Stimulated activated CD4-positive, alpha-beta T cell treated with anti-CD3 and anti-CD28 coated beads, Interleukin-2, amount 100 ng/mL, for 4 hours (primary cell): Measurements from ENCODE around the gene RANBP2.

Source experiments
- DNase-seq: peaks from one replicate; pipeline ENCODE4 v3.0.0-alpha.2; 2020; ENCODE audit warnings: low read depth

The RANBP2 gene

GRCh38 chr2:108778857-108779256, 59.6 kb downstream of the RANBP2 start:
- DNase-seq, result no peak

DNA sequence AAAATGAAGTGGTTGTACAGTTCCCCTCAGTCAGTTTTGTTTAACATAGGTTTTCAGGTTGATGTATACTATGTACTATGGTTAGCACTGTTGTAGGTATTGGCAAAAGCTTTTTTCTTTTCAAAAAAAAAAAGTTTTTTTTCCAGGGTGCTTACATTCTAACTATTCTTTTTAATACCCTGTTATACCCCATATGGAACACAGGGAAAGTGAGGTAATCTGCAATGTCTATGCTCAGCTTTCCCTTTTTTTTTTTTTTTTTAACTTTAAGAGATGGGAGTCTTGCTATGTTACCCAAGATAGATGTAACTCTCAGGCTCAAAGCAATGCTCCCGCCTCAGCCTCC, 66.7 kb downstream of the RANBP2 start:
- DNase-seq, result no peak

- DNase-seq, result peak; percentile 87
Measured at GRCh38 chr2:108786354-108787215, 67.3 kb downstream of the RANBP2 start, which contains the start of gene CCDC138. CCDC138 (plus strand) TSS chr2:108786771; CDS start chr2:108786823, 52 bp downstream.

DNA sequence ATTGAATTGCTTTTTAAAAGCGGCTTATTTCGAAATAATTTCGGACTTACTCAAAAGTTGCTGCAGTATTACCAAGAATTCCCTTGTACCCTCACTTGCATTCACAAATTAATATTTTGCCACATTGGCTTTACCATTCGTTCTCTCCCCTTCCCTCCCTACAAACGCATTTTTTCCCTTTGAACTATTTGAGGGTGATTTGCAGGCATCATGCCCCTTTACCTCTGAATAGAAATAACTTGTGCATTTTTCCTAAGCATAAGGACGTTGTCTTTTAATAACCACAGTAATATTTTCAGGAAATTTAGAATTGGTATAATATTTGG, 67.9 kb downstream of the RANBP2 start:
- no peak for DNase-seq

- no peak for DNase-seq
Measured at GRCh38 chr2:108803045-108803736, 83.9 kb downstream of the RANBP2 start.

GRCh38 chr2:108805032-108805431, 85.8 kb downstream of the RANBP2 start:
- no peak for DNase-seq

DNA sequence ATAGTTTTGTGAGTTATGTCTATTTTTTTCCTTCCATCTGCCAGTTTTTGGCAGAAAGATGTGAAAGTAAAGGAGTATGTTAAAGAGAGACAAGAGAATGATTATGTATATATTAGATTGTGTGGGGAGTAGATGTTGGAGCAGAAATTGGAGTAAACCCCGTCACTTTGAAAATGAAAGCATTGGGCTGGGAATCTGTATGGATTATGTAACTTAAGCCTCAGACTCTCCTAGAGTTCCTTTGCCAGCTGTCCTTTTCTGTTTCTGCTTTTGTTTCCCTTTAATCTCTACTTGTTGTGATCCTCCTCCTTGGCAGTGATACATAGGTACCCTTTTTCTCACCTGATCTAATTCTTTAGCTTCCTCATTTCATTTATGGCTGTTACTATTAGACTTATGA, 86.5 kb downstream of the RANBP2 start:
- no peak for DNase-seq

DNA sequence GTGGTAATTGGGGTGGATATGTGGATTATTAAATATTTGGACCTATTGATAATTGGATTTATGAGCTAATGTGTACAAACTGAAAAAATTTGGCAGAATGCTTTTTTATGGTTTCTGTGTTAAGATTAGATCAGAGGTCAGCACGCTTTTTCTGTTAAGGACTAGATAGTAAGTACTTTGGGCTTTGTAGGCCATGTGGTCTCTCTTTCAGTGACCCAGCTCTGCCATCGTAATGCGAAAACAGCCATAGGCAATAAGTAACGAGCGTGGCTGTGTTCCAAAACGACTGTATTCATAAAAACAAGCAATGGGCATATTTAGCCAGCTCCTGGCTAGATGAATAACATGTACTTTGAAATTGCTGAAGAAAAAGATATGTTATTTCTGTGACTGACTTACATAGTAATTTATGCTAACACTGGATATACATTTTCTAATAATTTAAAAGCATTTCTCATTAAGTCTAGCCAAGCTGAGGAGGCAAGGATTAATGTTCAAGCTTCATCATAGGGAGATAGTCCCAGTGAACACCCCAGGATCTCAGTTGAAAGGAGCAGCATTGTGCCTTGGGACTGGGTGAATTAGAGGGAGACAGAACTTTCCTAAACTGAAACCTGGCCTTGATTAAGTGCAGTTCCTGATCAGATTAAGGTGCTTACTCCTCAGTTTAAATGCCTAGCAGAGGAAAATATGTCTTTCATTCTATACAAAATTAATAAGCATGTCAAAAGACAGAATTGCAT, 87.3 kb downstream of the RANBP2 start:
- DNase-seq, result no peak

GRCh38 chr2:108809936-108810335, 90.7 kb downstream of the RANBP2 start:
- no peak for DNase-seq

DNA sequence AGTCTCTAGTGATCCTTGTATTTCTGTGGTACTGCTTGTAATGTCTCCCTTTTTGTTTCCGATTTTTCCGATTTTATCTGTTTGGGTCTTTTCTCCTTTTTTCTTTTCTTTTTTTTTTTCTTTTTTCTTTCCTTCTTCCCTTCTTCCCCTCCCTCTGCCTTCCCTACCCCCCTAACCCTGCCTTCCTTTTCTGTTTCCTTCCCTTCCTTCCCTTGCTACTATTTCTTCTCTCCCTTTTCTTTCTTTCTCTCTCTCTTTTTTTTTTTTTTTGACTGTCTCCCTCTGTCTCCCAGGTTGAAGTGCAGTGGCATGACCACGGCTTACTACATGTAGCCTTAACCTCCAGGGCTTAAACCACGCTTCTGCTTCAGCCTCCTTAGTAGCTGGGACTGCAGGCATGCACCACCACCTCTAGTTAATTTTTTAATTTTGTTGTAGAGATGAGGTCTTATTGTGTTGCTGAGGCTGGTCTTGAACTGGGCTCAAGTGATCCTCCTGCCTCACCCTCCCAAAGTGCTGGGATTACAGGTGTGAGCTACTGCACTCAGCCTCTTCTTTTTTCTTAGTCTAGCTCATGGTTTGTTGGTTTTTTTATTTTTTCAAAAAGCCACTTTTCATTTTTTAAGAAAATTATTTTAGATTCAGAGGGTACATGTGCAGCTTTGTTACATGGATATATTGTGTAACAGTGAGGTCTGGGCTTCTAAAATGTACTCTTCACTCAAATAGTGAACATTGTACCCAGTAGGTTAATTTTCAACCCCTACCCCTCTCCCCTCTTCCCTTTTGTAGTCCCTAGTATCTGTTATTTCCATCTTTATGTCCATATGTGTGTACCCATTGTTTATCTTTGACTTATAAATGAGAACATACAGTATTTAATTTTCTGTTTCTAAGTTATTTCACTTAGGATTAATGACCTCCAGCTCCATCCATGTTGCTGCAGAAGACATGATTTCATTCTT, 92.0 kb downstream of the RANBP2 start:
- no peak for DNase-seq

DNA sequence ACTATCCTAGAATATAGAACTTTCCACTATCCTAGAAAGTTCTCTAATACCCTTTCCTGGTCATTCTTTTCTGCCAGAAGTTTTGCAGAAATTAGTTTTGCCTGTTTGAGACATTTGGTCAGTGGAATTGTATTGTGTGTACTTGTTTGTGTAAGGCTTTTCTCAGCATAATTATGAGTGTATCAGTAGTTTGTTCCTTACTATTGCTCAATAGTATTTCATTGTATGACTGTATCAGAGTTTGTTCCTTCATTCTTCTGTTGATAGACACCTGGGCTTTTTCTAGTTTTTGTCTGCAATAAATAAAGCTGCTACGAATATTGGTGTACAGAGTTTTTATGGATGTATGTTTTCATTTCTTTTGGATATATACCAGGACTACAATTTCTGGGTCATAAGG, 94.5 kb downstream of the RANBP2 start:
- DNase-seq, result no peak

DNA sequence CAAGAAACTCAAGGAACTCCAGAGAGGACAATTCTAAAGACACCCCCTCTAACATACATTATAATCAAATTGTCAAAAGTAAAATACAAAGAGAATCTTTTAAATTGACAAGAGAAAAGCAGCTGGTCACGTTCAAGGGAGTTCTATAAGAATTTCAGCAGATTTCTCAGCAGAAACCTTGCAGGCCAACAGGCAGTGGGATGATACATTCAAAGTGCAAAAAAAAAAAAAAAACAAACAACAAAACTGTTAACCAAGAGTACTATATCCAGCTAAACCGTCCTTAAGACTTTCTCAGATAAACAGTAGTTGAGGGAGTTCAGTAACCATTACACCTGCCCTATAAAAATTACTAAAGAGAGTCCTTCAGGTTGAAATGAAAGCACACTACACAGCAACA, 101.2 kb downstream of the RANBP2 start:
- DNase-seq, result no peak

- no peak for DNase-seq
Measured at GRCh38 chr2:108823286-108823685, 104.0 kb downstream of the RANBP2 start.

GRCh38 chr2:108824316-108825070, 105.2 kb downstream of the RANBP2 start:
- no peak for DNase-seq

DNA sequence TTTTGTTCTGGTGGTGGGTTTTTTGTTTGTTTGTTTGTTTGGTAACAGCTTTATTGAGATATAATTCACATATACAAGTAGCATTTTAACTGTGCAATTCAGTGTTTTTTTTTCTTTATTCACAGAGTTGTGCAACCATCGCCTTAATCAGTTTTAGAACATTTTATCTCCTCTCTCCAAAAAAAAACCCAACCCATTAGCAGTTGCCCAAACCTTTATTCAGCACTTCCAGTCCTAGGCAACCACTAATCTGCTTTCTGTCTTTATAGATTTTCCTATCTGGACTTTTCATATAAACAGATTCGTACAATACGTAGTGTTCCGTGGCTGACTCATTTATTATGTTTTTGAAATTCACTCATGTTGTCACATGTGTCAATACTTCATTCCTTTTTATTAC, 106.0 kb downstream of the RANBP2 start:
- DNase-seq, result no peak

GRCh38 chr2:108825736-108826135, 106.5 kb downstream of the RANBP2 start:
- DNase-seq, result no peak

DNA sequence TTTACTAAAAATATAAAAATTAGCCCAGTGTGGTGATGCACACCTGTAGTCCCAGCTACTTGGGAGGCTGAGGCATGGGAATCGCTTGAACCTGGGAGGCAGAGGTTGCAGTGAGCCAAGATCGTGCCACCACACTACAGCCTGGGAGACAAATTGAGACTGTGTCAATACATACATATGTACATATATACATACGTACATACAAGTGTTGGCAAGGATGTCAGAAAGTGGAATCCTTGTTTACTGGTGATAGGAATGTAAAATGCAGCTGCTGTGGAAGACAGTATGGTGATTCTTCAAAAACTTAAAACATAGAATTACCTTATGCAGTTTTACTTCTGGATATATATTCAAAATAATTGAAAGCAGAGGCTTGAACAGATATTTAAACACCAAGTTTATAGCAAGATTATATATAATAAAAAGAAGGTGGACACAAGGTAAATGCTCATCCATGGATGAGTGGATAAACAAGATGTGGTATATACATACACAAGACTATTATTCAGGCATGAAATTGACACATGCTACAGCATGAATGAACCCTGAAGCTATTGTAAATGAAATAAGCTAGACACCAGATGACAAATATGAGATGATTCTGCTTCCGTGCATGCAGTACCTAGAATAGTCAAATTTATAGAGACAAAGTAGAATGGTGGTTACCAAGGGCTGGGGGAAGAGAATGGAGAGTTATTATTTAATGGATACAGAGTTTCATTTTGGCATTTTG, 110.5 kb downstream of the RANBP2 start:
- no peak for DNase-seq

GRCh38 chr2:108833219-108833618, 113.9 kb downstream of the RANBP2 start:
- no peak for DNase-seq

DNA sequence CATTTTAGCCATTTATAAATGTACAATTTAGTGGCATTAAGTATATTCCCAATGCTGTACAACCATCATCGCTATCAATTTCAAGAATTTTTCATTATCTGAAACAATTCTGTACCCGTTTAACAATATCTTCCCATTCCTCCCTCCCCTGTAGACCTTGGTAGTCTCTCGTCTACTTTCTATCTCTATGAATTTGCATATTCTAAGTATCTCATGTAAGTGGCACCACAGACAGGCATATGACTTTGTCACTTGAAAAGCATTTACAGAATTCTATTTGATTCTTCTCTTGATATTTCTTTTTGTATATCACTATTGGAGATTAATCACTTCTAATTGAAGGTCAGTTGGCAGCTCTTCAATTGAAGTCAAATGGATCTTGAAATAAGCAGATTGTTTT, 115.3 kb downstream of the RANBP2 start:
- no peak for DNase-seq

DNA sequence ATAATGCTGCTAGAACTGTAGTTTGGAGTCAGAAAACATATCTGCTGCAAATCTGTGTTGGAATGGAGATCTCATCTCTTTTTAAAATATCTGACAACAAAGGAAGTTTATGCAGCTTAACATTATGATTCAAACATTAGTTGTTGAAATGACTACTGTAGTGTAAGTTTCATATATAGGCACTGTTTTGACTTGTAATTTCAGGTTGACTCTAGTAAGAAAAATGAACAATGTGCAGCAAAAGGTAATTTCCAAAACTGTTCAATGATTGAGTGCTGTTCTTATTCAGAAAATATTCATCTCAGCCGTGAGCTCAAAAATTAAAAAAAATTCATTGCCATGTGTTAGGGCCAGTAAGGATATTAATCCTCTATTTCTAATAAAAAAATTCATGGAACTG, 115.8 kb downstream of the RANBP2 start:
- no peak for DNase-seq
